Activated CD4-positive, alpha-beta T cell treated with anti-CD3 and anti-CD28 coated beads, Interleukin-2, Interleukin-4, amounts not matched to agents 100 ng/mL and 50 ng/mL, durations not matched to agents 16 hours and 8 hours (primary cell): ENCODE results near the gene FAM227A.
"Not testable (repeated sequence)": the region's sequence is repeated elsewhere in the genome, so short reads cannot be mapped to it uniquely, and the experiment has no call there.

Experiments
- DNase-seq: peaks from one replicate; pipeline ENCODE4 v3.0.0-alpha.2; 2020; ENCODE audit warnings: low spot score

The FAM227A gene

GRCh38 chr22:38657045-38657909 lies 1.1 kb upstream of the FAM227A start:
- peak; percentile 49 for DNase-seq

- no peak for DNase-seq
Observed at GRCh38 chr22:38655519-38656255, 505 bp downstream of the FAM227A start.

- DNase-seq: no peak
Observed at GRCh38 chr22:38653741-38654140, 2.5 kb downstream of the FAM227A start.

DNA sequence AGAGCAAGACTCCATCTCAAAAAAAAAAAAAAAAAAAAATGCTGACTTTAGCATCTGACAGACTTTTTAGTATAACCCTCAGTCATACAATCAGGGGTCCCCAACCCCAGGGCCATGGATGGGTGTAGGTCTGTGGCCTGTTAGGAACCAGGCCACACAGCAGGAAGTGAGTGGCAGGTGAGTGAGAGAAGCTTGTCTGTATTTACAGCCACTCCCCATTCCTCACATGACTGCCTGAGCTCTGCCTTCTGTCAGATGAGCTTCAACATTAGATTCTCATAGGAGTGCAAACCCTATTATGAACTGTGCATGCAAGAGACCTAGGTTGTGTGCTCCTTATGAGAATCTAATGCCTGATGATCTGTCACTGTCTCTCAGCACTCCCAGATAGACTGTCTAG lies 3.3 kb downstream of the FAM227A start:
- no peak for DNase-seq

DNA sequence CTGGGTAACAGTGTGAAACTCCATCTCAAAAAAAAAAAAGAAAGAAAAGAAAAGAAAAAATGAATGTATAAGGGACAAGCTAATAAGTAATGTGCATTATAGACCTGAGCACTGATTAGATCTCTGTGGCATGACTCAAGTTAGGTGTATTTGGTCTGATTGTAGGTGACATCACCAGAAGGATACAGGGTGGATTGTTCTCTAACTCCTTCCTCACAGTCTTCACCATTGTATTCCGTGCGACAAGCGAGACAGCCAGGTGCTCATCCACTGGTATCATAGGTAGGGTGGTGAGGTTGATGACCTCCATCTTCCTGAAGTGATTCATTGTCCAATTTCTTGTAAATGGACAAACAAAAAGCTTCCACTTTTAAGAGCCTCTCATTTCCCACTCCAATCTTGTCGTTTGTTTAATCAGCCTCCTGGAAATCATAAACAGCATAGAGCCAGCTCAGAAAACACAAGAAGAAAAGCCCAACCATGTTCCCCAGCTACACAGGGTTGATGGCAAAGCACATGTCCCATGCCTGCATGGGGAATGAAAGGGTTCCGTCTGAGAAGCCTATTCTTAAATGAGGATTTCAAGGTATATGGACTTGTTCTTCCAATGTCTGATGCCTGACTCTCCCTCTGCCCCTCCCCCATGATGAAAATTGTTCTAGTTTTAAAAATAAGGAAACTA lies 6.2 kb downstream of the FAM227A start:
- no peak for DNase-seq

DNA sequence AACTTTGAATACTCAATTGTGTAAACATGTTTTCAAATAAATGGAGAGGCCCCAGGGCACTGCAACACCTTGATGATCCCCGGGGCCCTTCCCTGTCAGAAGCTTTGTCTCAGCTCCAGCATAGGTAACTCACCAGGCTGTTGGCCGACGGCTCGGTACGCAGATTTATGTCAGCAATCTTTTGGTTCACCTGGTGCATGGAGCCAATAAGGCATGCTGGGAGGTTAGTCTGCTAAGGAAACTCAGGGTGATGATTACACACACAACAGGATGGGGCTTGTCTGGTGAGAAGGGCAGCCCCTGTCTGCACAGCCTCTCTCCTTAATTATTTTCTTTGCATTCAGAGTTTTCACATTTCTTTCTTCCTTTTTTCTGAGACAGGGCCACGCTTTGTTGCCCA lies 10.8 kb downstream of the FAM227A start:
- DNase-seq: no peak

DNA sequence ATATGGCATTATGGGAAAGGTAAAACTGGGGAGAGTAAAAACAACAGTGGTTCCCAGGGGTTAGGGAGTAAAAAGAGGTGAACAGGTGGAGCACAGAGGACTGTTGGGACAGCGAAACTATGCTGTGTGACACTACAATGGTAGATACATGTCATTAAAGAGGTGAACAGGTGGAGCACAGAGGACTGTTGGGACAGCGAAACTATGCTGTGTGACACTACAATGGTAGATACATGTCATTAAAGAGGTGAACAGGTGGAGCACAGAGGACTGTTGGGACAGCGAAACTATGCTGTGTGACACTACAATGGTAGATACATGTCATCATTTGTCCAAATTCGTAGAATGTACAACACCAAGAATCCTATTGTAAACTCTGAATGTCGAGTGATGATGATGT lies 11.9 kb downstream of the FAM227A start:
- DNase-seq: not testable (repeated sequence)

GRCh38 chr22:38641476-38642040 lies 14.6 kb downstream of the FAM227A start:
- no peak for DNase-seq

- no peak for DNase-seq
Observed at GRCh38 chr22:38638728-38639127, 17.5 kb downstream of the FAM227A start.

DNA sequence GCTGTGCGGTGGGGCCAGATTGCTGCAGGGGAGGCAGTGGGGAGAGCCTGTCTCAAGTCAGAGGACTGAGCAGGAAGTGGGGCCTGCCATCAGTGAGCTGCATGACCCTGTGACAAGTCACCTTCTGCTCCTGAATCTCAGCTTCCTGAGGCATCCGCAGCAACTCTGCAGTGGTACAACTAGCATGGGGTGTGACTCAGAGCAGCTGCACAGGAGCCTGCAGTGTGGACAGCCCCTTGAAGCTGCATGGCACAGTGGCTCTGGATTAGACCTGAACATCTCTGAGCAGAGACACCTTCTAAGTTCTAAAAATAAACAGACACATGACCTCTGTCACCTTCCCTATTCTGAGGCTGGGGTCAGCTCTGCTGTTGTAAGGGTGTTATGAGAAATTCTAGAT lies 18.0 kb downstream of the FAM227A start:
- no peak for DNase-seq

DNA sequence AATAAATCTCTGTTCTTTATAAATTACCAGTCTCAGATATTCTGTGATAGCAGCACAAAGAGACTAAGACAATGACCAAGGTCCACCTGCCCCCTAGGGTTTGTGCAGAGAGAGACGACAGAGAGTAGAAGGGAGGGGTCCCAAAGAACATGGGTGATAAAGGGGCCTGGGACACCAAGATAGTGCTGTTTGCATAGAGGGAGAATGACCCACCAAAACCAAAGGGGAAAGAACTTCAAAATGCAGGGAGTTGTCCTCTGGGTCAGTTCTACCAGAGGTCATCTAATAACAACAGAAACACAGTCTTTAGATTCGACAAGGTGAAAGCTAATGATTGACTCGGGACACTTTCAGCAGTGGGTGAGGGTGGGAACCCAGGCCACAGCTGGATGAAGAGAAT lies 23.7 kb downstream of the FAM227A start:
- no peak for DNase-seq

- DNase-seq: no peak
Observed at GRCh38 chr22:38631724-38632123, 24.5 kb downstream of the FAM227A start.

- DNase-seq: no peak
Observed at GRCh38 chr22:38629108-38629507, 27.1 kb downstream of the FAM227A start.

GRCh38 chr22:38628444-38628843 lies 27.7 kb downstream of the FAM227A start:
- no peak for DNase-seq

GRCh38 chr22:38623351-38623750 lies 32.8 kb downstream of the FAM227A start:
- no peak for DNase-seq

DNA sequence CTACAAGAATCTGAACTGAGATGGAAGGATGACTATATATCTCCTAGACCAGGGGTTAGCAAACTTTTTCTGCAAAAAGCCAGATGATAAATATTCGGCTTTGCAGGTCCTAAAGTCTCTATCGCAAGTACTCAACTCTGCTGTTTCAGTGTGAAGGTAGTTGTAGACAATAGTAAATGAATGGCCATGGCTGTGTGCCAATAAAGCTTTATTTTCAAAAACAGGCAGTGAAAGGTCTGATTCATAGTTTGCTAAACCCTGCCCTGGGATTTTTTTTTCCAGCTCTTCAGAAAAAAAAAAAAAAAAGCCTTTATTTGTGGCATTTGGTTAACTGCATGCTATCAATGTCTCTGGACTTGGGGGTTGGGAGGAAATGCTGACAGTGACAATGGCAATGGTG lies 37.5 kb downstream of the FAM227A start:
- no peak for DNase-seq

DNA sequence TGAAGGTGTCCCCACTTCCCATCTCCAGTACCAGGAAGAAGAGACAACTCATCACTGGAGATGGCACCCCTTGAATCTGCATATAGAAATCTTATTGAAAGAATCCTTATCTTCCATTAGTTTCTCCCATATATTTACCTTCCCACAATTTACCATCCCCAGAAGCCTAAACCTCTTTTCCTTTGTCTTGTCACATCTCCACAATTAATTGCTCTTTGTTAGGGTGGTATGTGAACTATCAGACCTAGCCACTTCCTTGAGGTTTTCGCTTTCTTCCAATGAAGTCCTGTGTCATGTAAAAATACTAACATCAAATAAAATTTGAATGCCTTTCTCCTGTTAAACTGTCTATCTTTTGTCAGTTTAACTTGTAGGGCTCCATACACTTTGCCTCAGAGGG lies 37.9 kb downstream of the FAM227A start:
- DNase-seq: no peak

DNA sequence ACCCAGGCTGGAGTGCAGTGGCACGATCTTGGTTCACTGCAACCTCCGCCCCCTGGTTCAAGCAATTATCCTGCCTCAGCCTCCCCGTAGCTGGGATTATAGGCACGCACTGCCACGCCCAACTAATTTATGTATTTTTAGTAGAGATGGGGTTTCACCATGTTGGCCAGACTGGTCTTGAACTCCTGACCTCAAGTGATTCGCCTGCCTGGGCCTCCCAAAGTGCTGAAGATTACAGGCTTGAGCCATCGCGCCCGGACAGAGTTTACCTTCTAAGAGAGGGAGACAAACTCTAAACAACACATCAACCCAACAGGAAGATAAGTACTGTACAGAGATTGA lies 41.2 kb downstream of the FAM227A start:
- not testable (repeated sequence) for DNase-seq

GRCh38 chr22:38614332-38615063 lies 41.7 kb downstream of the FAM227A start:
- no peak for DNase-seq

GRCh38 chr22:38613588-38613987 lies 42.6 kb downstream of the FAM227A start:
- peak; percentile 14 for DNase-seq

DNA sequence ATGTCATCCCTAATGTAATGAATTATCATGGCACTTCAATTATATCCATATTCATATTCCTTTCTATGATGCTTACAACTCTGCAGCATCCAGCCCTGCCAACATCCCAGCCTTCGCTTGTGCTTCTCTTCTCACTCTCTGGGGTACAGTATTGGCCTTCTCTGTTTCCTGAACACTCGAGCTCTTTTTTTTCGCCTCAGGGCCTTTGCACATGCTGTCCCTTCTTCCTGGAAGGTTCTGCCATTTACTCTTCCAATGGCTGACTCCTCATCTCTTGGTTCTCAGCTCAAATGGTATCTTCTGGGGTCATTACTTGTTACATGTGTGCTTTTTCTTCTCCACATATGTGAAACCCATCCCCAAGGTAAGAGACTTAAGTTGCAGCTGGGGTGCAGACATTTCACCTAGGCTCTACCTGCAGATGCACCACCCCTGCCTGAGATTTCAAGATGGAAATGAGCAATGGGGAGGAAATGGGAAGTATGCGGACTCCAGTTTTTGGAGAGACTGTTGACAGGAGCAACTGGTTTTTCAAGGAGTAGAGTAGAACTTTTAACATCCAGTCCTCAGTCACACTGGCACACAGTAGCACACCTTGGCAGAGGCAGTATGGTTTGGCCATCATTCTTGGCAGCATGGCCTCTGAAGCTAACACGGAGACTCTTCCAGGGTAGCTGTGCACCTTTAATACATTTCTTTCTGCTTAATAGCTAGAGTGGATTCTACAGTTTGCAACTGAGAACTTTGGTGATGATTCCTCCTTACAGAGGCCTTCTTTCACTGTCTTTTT lies 43.8 kb downstream of the FAM227A start:
- DNase-seq: no peak
